CD4-positive, alpha-beta T cell treated with Interleukin-6 at 100 ng/mL for 8 hours (primary cell): ENCODE results near the gene DLG4.
"Not testable (repeated sequence)": the region's sequence is repeated elsewhere in the genome, so short reads cannot be mapped to it uniquely, and the experiment has no call there.

Experiments used
- DNase-seq: peaks from one replicate; pipeline ENCODE4 v3.0.0-alpha.2; 2020; ENCODE audit warnings: mixed read lengths, low spot score

Gene DLG4

GRCh38 chr17:7183433-7184090 is 36.1 kb downstream of the DLG4 start:
- DNase-seq: no peak

- DNase-seq: not testable (repeated sequence)
These were observed 37.5 kb downstream of the DLG4 start for GRCh38 chr17:7182101-7182500.

GRCh38 chr17:7179317-7180254 is 40.0 kb downstream of the DLG4 start, which contains the start of gene ASGR1:
TSS of gene ASGR1 (minus strand) at chr17:7179370. CDS start at chr17:7178563, 807 bp downstream.
- DNase-seq: no peak

GRCh38 chr17:7178973-7179316 is 40.7 kb downstream of the DLG4 start:
- no peak for DNase-seq

- no peak for DNase-seq
These were observed 41.6 kb downstream of the DLG4 start for GRCh38 chr17:7177954-7178477.

- DNase-seq: peak; percentile 59
These were observed 42.3 kb downstream of the DLG4 start for GRCh38 chr17:7177191-7177953.

- DNase-seq: no peak
These were observed 42.8 kb downstream of the DLG4 start for GRCh38 chr17:7176841-7177190.

- DNase-seq: no peak
These were observed 43.4 kb downstream of the DLG4 start for GRCh38 chr17:7176107-7176840.

GRCh38 chr17:7175330-7175733 is 44.3 kb downstream of the DLG4 start:
- no peak for DNase-seq

- no peak for DNase-seq
These were observed 44.9 kb downstream of the DLG4 start for GRCh38 chr17:7174603-7175326.

- DNase-seq: peak; percentile 18
These were observed 45.7 kb downstream of the DLG4 start for GRCh38 chr17:7173687-7174602.

- DNase-seq: not testable (repeated sequence)
These were observed 47.0 kb downstream of the DLG4 start for GRCh38 chr17:7172522-7173191.

GRCh38 chr17:7169565-7169908 is 50.1 kb downstream of the DLG4 start:
- not testable (repeated sequence) for DNase-seq

GRCh38 chr17:7168841-7169564 is 50.6 kb downstream of the DLG4 start:
- not testable (repeated sequence) for DNase-seq

GRCh38 chr17:7167832-7168231 is 51.8 kb downstream of the DLG4 start:
- no peak for DNase-seq

GRCh38 chr17:7166873-7167272 is 52.8 kb downstream of the DLG4 start:
- DNase-seq: no peak

- not testable (repeated sequence) for DNase-seq
These were observed 60.1 kb downstream of the DLG4 start for GRCh38 chr17:7159571-7159970.

GRCh38 chr17:7158424-7158823 is 61.2 kb downstream of the DLG4 start:
- DNase-seq: not testable (repeated sequence)
